Measurements from ENCODE around the gene SUMO2. TPM values are rescaled to one million over a fixed set of nuclear protein-coding genes. Genes with fewer than 3 reads are reported as not detected.

Gene SUMO2
- total RNA-seq, 1 experiment from 2014 or later = 859 TPM

- Histone ChIP-seq H3K27me3 (ENCODE audit: insufficient read depth, low read length) (no peaks in the 10 kb centered on the region), H4K20me1 (ENCODE audit: insufficient read depth) (no peaks in the 10 kb centered on the region), H3K4me2 (ENCODE audit: low read length) (peak overlapping the region; percentile 76), H2AFZ (ENCODE audit: low read depth, low read length, poor library complexity, severe bottlenecking) (peak overlapping the region; percentile 63), H3K4me3 (replicated peaks in 1 of 2; ENCODE audit: low read depth in 1 of 2, low read length in 2 of 2) (peak overlapping the region; percentile 75 to 85), H3K79me2 (ENCODE audit: insufficient read depth, low read length) (peaks cover 60% of the 10 kb centered on the region), H3K4me1 (ENCODE audit: control insufficient read depth in 1 of 2, insufficient read depth in 2 of 2, low read length in 2 of 2) (peaks cover 11 to 27% of the 10 kb centered on the region in 2 experiments), H3K9me3 (ENCODE audit: control insufficient read depth in 1 of 2, insufficient read depth in 1 of 2, low read depth in 1 of 2, low read length in 2 of 2) (no peaks in the 10 kb centered on the region), H3K27ac (ENCODE audit: low read depth, low read length) (peak overlapping the region; percentile 85), H3K36me3 (ENCODE audit: control insufficient read depth in 1 of 2, insufficient read depth in 2 of 2, low read length in 2 of 2) (peaks cover 15 to 17% of the 10 kb centered on the region in 2 experiments; a peak in 3 of 4 replicates), H3K9me2 (ENCODE audit: insufficient read depth) (no peaks in the 10 kb centered on the region), H3K9ac (ENCODE audit: low read length) (peak overlapping the region; percentile 95)
- DNase-seq (ENCODE audit: low read depth, low spot score) (no peak), ATAC-seq (no peak)
- intact Hi-C loops (cut with micrococcal nuclease) = loop anchor here (1.0 to 2.0 kb wide), 2 partner anchors 56 to 171 kb away; partner anchors contain the start of genes GGA3 and MRPS7
- ChIA-PET POLR2A (interaction anchor here (0.6 to 2.2 kb wide), 14 partner anchors 10 to 200 kb away, joined by 3 to 8 read pairs (median 3); partner anchors contain the start of genes ARMC7, GRB2 and JPT1), RAD21 (ENCODE audit: low non-redundant PET in 1 of 2, low total read pairs in 2 of 2, uncharacterized antibody in 2 of 2, unreplicated experiment in 2 of 2) (no interaction called here), CTCF (interaction anchor here (0.7 to 1.8 kb wide), 3 partner anchors 34 to 206 kb away, joined by 3 to 4 read pairs (median 4); no protein-coding TSS in a partner anchor)
- BruUV-seq (replicated peaks) = TSS peak; percentile 79
- TF ChIP-seq REST (IDR thresholded peaks at IDR 0.05; ENCODE audit: low read depth) (no peak), CTCF (IDR thresholded peaks at IDR 0.05 in 2 of 3, conservative IDR thresholded peaks at IDR 0.05 in 1 of 3; ENCODE audit: borderline replicate concordance in 1 of 3, insufficient read depth in 1 of 3, low read depth in 2 of 3, low read length in 2 of 3) (0 out of 6 replicates have a peak, but pooled peaks of 2 of the 3 experiments have one; percentile 4 to 8)
Observed at GRCh38 chr17:75205793-75206163, 23.0 kb upstream of the SUMO2 start.

Measured in HCT116 (cell line).